Inferior parietal cortex (tissue), 1 donor: ENCODE measurements around the gene PYGL.
"Not testable (repeated sequence)": the region's sequence is repeated elsewhere in the genome, so short reads cannot be mapped to it uniquely, and the experiment has no call there.

Source experiments
- DNase-seq: peaks from one replicate; pipeline ENCODE4 v3.0.0-alpha.2; 2016; ENCODE audit errors: extremely low spot score

Gene PYGL

DNA sequence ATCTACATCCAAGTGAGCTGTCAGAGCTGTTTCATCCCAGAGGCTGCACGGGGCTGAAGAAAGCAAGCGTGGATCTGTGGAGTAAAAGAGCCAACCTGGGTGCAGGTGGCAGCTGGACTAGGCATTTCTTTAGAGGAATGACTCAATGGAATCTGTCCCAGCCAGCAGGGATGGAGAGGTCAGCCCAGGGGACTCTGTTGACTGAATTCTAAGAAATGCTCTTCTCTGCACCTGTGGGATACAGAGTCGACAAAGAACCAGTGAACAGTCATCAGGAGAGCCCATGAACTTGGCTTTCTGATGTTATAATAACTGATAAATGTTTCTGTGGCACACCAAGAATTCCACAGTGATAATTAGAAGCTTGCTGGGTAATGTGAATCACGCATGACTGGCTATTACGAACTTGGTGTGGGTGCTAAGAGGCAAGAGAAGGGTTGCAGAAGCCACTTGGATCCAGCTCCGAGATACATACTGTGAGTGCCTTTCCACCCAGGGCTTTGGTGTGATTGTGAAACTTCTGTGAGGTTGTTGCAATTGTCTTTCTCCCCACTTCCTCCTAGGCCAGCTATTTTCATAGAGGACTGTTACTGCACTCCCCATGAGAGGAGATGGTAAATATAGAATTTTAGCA, 16.2 kb downstream of the PYGL start:
- DNase-seq, result no peak

DNA sequence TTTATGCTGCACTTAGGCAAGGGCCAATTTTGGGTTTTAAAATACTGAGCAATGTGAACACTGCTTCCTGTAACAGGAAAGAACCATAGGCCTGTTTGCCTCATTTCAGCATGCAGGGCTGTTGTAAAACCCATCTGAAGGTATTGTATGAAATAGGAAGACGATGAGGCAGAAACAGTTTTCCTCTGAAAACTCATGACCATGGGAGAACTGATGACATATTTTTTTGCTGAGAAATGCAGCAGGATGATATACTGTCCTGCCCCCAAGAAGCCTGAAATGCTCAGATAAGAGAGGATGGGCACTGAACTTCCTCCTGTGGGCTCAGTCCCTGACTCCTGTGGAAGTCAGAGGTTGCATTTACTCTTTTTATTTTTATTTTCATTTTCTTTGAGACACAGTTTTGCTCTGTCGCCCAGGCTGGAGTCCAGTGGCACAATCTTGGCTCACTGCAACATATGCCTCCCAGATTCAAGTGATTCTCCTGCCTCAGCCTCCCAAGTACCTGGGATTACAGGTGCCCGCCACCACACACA, 17.4 kb downstream of the PYGL start:
- DNase-seq, result no peak

DNA sequence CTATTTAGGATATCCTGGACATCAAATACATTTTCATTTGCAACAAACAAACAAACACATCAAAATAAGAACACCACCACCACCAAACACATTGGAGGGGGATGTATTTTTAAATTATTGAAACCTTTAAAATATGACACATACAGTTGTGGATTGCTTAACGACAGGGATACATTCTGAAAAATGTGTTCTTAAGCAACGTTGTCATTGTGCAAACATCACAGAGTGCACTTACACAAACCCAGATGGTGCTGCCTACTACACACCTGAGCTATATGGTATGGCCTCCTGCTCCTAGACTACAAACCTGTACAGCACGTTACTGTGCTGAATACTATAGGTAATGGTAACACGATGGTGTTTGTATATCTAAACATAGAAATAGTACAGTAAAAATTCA, 19.4 kb downstream of the PYGL start:
- no peak for DNase-seq

- DNase-seq, result no peak
Observed at GRCh38 chr14:50924236-50924635, 20.0 kb downstream of the PYGL start.

GRCh38 chr14:50922803-50923202, 21.5 kb downstream of the PYGL start:
- no peak for DNase-seq

DNA sequence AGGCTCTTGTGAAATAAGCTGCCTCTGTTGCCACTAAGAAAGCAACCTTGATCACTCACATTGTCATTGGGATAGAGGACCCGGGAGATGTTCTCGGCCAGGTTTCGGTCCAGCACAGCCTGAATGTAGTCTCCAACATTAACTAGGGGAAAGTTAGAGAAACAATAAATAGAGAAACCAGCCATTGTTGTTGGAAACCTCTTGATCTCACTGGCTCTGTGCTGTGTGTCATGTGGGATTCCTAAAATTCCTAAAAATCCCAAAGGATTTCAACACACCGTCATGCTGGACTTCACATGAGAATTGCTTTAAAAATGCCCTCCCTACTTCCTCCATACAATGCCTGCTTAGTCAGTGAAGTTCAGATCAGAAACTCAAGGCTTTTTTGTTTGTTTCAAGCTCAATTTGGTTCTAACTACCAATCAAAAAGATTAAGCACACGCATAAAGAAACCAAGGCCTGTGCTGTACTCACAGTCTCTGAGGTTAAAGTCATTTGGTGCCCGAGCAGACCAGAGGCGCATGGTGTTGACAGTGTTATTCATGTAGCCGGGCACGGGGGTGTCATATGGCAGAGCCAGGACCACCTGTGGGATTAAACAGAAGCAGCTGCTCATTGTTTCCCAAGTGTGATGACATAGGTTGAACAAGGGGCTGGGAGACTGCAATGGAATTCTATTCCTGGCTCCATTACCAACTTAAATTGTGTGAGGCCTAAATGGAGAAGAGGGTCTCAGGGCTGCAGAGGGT, 23.6 kb downstream of the PYGL start:
- DNase-seq, result no peak

DNA sequence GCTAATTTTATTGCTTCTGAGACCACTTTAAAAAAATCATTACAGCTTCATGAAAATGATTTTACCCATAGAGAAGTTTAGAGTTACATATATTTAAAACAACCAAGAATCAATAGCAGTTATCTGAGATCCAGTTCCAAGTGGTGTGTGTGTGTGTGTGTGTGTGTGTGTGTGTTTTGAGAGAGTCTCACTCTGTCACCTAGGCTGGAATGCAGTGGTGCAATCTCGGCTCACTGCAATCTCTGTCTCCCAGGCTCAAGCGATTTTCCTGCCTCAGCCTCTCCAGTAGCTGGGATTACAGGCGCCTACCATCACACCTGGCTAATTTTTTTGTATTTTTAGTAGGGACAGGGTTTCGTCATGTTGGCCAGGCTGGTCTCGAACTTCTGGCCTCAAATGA, 24.8 kb downstream of the PYGL start:
- not testable (repeated sequence) for DNase-seq

DNA sequence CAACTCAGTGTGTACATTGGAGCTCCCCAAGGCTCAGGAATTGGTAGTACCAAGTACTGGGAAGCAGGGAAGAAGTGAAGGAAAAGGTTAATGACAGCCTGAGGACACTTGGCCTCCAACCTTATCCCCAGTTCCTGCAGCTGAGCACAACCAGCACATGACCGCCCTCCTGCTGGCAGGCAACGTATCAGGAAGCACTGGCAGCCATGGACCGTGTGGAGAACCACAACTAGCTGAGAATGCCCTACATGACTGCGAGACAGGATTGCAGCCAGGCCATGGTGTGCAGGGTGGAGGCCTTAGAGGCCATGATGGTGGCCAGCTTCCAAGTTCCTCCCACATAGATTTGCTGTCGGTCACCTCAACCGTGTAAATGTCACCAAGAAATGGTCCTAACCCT, 26.8 kb downstream of the PYGL start:
- no peak for DNase-seq

- no peak for DNase-seq
Observed at GRCh38 chr14:50910495-50911420, 33.5 kb downstream of the PYGL start.

GRCh38 chr14:50906326-50907065, 37.8 kb downstream of the PYGL start:
- DNase-seq, result peak; percentile 39

DNA sequence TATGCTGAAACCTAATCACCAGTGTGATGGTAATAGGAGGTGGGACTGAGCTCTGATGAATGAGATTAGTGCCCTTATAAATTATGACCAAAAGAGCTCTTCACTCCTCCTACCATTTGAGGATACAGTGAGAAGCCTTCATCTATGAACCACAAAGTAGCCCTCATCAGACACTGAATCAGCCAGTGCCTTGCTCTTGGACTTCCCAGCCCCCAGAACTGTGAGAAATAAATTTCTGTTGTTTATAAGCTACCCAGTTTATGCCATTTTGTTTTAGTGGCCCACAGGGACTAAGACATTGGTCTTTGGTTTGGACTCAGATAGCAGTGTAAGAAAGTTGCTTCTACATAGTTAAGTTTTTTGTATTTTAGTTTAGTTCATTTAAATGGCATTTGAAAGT, 39.6 kb downstream of the PYGL start:
- DNase-seq, result no peak

DNA sequence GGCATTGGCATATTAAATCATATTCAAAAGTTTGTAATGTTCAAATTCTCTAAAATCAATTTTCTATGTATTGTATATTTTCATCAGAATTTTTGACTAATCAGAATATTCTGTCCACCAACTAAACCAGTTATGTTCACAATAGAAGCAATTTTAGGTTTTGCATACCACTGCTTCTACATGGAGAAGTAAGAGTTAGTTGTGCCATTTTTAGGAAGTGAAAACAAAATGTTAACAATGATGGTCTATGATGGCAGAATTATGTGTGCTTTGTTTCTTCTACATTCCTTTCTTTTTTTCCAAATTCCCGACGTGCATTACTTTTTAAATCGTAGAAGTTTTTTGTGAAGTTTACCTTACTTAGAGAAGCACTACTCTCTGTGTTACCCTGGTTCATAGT, 42.9 kb downstream of the PYGL start:
- DNase-seq, result no peak

DNA sequence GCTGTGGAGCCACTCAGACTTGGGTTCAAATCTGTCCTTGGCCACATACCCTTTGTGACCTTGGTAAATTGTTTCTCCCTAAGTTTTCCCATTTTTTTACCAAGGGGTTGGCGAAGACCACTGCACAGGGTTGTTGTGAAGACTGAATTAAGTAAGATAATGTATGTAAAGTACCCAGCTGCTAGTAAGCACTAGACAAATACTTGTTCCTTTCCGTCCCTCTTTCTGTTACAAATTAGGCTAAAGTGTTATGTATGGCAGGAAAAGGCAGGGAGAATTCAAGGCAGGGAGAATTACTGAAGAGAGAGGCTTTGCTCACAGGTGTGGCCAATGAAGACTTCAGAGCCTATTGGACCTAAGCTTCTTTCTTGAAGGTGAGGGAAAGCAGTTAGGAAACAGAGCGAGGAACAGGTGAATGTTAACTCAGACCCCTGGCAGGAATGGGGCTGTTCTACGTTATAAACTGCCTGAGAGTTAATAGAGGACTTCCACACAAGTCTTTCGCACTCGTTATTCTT, 46.6 kb downstream of the PYGL start:
- no peak for DNase-seq

GRCh38 chr14:50897005-50897404, 47.3 kb downstream of the PYGL start:
- not testable (repeated sequence) for DNase-seq

DNA sequence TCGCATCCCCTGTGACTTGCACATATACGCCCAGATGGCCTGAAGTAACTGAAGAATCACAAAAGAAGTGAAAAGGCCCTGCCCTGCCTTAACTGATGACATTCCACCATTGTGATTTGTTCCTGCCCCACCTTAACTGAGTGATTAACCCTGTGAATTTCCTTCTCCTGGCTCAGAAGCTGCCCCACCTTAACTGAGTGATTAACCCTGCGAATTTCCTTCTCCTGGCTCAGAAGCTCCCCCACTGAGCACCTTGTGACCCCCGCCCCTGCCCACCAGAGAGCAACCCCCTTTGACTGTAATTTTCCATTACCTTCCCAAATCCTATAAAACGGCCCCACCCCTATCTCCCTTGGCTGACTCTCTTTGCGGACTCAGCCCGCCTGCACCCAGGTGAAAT, 47.9 kb downstream of the PYGL start:
- DNase-seq, result not testable (repeated sequence)

- DNase-seq, result no peak
Observed at GRCh38 chr14:50892255-50892654, 52.0 kb downstream of the PYGL start.

GRCh38 chr14:50887476-50887875, 56.8 kb downstream of the PYGL start:
- DNase-seq, result no peak

DNA sequence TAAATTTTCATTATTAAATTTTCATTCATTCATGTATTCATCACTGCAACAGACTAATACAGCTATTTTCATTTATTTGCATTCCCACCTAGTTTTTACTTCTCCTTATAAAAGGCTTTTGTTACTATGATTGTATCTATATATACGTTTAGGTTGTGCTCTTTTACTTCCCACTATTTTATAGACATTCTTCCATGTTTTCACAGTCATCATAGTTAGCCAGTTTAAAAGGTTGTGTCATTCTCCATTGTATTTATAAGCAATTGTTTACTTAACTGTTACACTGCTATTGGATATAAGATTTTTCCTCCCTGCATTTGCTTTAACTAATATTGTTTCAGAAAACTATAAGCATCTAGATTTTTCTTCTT, 60.5 kb downstream of the PYGL start:
- no peak for DNase-seq

- DNase-seq, result no peak
Observed at GRCh38 chr14:50882932-50883826, 61.1 kb downstream of the PYGL start.

- no peak for DNase-seq
Observed at GRCh38 chr14:50875359-50876070, 68.8 kb downstream of the PYGL start.
